ENCODE measurements around the gene ZNF287. TPM values are rescaled to one million over a fixed set of nuclear protein-coding genes. Genes with fewer than 3 reads are reported as not detected.

ZNF287 gene
- polyA plus RNA-seq, 1 donor (not counting 4 experiments of a cell fraction or from before 2014, with no cell fraction given), result 7.3 TPM

DNA sequence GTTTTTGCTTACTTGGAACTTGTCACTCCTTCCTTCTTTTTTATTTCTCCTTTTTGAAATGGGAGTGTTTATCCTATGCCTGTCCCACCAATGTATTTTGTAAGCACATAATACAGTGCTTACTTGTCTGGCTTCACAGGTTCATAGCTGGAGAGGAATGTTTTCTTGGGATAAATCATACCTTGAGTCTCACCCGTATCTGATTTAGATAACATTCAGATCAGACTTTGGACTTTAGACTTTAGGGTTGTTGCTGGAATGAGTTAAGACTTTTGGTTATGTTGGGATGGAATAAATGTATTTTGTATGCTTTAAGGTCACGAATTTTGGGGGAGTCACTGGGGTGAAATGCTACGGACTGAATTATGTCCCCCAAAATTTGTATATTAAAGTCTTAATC, 64.0 kb downstream of the ZNF287 start:
- H3K4me1 ChIP-seq (ENCODE audit: control insufficient read depth, extremely low read depth, insufficient read depth, low read length), result no peaks in the 10 kb centered on the region
- H3K36me3 ChIP-seq (ENCODE audit: control insufficient read depth in 2 of 2, extremely low read depth in 1 of 2, insufficient read depth in 2 of 2, low read length in 2 of 2), result no peaks in the 10 kb centered on the region
- H3K79me2 ChIP-seq (ENCODE audit: control insufficient read depth, insufficient read depth, low read length), result no peaks in the 10 kb centered on the region
- H3K27me3 ChIP-seq (ENCODE audit: control insufficient read depth, extremely low read depth, insufficient read depth, low read length), result peaks cover 4% of the 10 kb centered on the region
- H3K9ac ChIP-seq (ENCODE audit: control insufficient read depth, extremely low read depth, insufficient read depth, low read length), result no peak overlapping the region
- no peak for TF ChIP-seq EZH2 (IDR thresholded peaks at IDR 0.05; ENCODE audit: low read length)
- TF ChIP-seq, protein P1, sequence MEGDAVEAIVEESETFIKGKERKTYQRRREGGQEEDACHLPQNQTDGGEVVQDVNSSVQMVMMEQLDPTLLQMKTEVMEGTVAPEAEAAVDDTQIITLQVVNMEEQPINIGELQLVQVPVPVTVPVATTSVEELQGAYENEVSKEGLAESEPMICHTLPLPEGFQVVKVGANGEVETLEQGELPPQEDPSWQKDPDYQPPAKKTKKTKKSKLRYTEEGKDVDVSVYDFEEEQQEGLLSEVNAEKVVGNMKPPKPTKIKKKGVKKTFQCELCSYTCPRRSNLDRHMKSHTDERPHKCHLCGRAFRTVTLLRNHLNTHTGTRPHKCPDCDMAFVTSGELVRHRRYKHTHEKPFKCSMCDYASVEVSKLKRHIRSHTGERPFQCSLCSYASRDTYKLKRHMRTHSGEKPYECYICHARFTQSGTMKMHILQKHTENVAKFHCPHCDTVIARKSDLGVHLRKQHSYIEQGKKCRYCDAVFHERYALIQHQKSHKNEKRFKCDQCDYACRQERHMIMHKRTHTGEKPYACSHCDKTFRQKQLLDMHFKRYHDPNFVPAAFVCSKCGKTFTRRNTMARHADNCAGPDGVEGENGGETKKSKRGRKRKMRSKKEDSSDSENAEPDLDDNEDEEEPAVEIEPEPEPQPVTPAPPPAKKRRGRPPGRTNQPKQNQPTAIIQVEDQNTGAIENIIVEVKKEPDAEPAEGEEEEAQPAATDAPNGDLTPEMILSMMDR (optimal IDR thresholded peaks at IDR 0.05 in 1 of 3, IDR thresholded peaks at IDR 0.05 in 1 of 3, conservative IDR thresholded peaks at IDR 0.05 in 1 of 3; ENCODE audit: extremely low read depth in 1 of 3, insufficient read depth in 2 of 3, low read length in 3 of 3), result no peak
- no peak overlapping the region for H3K27ac ChIP-seq (ENCODE audit: control insufficient read depth, insufficient read depth, low read length)
- H4K20me1 ChIP-seq (ENCODE audit: control insufficient read depth, extremely low read depth, insufficient read depth, low read length), result no peaks in the 10 kb centered on the region
- no peaks in the 10 kb centered on the region for H3K9me3 ChIP-seq (ENCODE audit: control insufficient read depth, low read depth, low read length)
- no peak for FAIRE-seq
- dilution Hi-C loops (cut with MboI; ENCODE audit: extremely low pct_ligation_motif_present, low sequenced_read_pairs), result no loop called here
- no peak overlapping the region for H2AFZ ChIP-seq (ENCODE audit: control insufficient read depth, low read length)
- no peak overlapping the region for H3K4me2 ChIP-seq (ENCODE audit: control insufficient read depth, extremely low read depth, insufficient read depth, low read depth, low read length)
- DNase-seq (ENCODE audit: low read depth, low spot score), result no peak
- H3K4me3 ChIP-seq (ENCODE audit: control insufficient read depth in 2 of 3, extremely low read depth in 1 of 3, insufficient read depth in 2 of 3, low read depth in 1 of 3, low read length in 3 of 3), result no peak overlapping the region
- H3K9me1 ChIP-seq (ENCODE audit: control insufficient read depth, extremely low read depth, insufficient read depth, low read length), result no peaks in the 10 kb centered on the region

Other genes starting within 250 kb of the ZNF287 start
- 0.58 to 1.7 TPM (median 1.5 TPM) in 3 replicates for gene CENPV, start 215.7 kb downstream of the ZNF287 start, polyA plus RNA-seq
- 533 to 846 TPM (median 762 TPM) in 3 replicates for gene UBB, start 188.1 kb downstream of the ZNF287 start, polyA plus RNA-seq
- 0.05 to 0.09 TPM (median 0.09 TPM) in 3 replicates for gene TRPV2, start 153.6 kb downstream of the ZNF287 start, polyA plus RNA-seq
- not detected in 3 replicates for gene LRRC75A, start 77.0 kb downstream of the ZNF287 start, polyA plus RNA-seq
- gene ZNF624, start 84.6 kb upstream of the ZNF287 start, polyA plus RNA-seq, result 1.3 to 2.1 TPM (median 2.0 TPM) in 3 replicates
- gene CCDC144A, start 121.0 kb upstream of the ZNF287 start, polyA plus RNA-seq, result 0.26 to 0.53 TPM (median 0.30 TPM) in 3 replicates

Data from keratinocyte (primary cell).